SW 1271 (cell line): ENCODE results near the gene FIBP.
"Not testable (repeated sequence)": the region's sequence is repeated elsewhere in the genome, so short reads cannot be mapped to it uniquely, and the experiment has no call there.

Experiments
- DNase-seq, 2 experiments: peaks; one replicate each; lab custom pipeline; 2025; lab: John Stamatoyannopoulos, UW

FIBP gene

DNA sequence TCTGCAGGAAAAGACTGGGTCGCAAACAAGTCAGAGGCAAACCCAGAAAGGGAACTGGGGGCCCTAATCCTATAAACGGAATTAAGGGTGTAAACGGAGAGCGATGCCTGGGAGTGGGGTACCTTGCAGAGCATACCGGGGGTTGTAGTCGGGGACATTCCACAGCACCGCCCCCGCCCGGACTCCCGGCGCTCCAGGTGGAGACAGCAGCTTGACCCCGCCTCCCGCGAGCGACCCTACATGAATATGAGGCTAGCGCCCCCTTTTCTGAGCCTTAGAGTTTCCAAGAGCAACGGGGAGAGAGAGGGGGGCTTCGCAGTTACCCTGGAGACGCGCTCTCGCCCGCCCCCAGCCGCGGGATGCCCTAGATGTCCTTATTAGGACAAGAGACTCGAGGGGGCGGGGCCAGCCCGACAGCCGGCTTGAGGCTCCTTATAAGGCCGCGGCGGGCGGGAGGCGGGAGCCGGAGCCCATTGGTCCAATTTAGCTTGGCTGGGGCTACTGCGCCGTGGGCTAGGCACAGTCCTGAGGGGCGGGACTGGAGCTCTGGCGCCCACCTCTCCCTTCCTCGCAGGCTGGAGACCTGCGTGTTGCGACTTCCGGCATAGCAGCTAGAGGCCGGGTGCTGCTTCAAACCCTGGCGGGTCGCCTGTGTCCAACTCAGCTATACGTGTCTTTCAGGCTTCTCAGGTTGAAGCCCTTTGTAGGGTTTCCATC, 29.0 kb downstream of the FIBP start:
- DNase-seq, result peak; percentile 91 to 95

DNA sequence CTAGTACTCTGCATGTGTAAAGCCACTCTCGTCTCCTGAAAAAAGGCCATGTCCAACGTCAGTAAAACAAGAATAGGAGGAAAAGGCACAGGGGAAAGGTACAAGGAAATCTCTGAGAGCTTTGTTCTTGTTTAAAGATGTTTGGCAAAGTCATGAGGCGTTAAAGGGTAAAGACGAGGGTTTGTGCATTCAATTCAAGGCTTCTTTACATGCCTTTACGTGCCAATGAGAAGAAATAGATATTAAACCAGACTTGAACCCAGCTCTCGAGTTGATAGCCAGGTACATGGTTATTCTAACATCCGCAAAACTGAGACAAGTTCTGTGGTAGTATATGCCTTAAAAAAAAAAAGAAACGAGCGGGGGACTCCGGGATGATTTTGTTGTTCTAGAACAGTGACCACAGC, 29.6 kb downstream of the FIBP start:
- no peak for DNase-seq

GRCh38 chr11:65857853-65858680, 30.2 kb downstream of the FIBP start, which contains the start of gene CFL1:
TSS of gene CFL1 (minus strand) at chr11:65858180. CDS start at chr11:65858099, 81 bp downstream.
- DNase-seq, result peak; percentile 88 to 94

GRCh38 chr11:65857500-65857852, 30.8 kb downstream of the FIBP start:
- DNase-seq, result no peak

DNA sequence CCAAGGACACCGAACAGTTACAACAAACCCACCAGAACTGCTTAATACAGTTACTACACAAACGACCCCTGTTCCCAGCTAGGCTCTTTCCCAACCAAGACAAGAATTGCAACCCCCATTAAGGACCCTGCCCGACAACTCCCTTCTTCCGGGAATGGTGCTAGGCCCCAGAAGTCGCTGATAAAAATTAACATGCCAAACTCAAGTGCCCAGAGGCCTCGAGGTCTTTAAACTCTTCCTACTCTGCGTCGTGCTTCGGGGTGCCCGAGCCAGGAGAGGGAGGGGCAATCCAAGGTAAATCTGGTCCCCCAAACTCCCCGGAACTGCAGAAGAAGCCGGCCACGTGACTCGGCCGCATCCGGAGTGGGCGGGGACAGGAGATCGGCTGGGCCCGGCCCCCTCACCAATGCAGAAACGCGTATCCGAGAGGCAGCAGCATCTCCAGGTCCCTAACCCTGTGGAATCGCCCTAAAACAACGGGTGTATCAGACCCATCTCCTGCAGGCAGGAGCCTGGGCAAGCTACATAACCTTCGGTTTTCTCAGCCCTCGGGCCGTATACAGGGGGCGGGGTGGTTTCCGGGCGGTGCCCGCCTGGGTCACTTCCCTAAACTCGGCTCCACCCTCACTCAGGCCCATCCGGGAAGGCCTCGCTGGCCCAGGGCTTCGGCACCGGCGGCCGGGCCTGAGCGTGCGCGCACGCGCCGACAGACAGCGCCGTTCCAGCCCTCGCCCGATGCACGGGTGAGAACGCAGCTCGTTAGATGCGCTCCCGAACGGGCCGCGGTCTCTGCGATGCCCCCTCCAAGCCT, 31.4 kb downstream of the FIBP start:
- peak in 1 of 2 experiments; percentile 86 for DNase-seq

GRCh38 chr11:65855927-65856363, 32.3 kb downstream of the FIBP start:
- DNase-seq, result no peak

- no peak for DNase-seq
Observed at GRCh38 chr11:65854852-65855837, 33.1 kb downstream of the FIBP start.

GRCh38 chr11:65854161-65854592, 34.1 kb downstream of the FIBP start:
- DNase-seq, result no peak

DNA sequence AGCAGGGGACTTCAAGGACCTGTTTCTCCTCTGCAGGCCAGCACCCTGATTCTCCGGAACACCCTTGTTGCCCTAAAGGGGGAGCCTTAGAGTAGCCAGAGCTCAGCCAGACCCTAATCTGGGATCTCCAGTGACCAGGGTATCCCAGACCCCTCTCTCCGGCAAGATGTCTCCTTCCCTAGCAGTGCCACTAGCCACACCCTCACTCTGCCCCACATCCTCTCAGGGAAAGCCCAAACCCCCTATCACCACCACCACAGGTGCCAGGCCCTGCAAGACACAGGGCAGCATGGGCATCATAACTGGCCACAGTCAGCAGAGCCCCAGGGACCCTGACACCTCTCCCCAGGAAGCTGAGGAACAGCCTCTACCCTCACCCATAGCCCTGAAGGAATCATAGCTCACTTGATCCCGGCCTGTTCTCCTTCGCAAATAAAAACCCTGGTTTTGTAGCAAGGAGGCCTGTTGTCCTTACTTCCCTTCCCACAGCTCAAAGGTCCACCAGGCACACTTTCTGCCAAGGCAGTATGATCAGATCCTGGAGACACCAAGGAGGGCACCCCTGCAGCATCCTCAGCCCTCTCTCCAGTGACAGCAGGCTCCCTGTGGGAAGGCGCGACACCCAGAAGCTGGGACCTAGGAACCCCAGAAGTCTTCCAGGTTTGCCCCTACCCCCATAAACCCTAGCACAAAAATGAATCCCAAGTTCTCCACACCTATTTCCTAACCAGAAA, 34.9 kb downstream of the FIBP start:
- no peak for DNase-seq

GRCh38 chr11:65852508-65853245, 35.6 kb downstream of the FIBP start:
- DNase-seq, result no peak

GRCh38 chr11:65851811-65852507, 36.3 kb downstream of the FIBP start:
- DNase-seq, result no peak

DNA sequence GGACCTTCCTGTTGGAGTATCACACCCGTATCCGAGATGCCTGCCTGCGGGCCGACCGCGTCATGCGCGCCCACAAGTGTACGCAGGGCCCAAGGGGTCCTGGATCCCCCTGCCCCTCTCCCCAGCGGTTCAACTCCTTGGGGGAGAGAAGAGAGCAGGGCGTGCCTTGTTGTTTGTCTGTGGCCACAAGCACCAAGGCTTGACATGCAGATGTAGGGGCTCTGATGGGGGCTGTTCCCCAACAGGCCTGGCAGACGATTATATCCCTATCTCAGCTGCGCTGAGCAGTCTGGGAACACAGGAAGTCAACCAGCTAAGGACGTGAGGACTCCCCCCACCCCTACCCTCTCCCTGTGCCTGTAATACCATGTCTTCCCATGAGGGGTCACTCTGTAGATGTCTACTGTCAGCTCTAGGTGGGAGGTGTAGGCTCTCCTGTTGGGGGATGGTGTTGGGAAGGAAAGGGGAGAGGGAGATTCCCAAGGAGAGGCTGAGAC, 37.1 kb downstream of the FIBP start:
- no peak for DNase-seq

- DNase-seq, result no peak
Observed at GRCh38 chr11:65850217-65851082, 37.8 kb downstream of the FIBP start.

- DNase-seq, result no peak
Observed at GRCh38 chr11:65849771-65850216, 38.5 kb downstream of the FIBP start.

GRCh38 chr11:65849366-65849765, 38.9 kb downstream of the FIBP start:
- DNase-seq, result no peak

- not testable (repeated sequence) for DNase-seq
Observed at GRCh38 chr11:65848693-65849092, 39.6 kb downstream of the FIBP start.

GRCh38 chr11:65847746-65848145, 40.5 kb downstream of the FIBP start:
- no peak for DNase-seq
